Measurements from ENCODE around the gene IRF2.

IRF2 gene

DNA sequence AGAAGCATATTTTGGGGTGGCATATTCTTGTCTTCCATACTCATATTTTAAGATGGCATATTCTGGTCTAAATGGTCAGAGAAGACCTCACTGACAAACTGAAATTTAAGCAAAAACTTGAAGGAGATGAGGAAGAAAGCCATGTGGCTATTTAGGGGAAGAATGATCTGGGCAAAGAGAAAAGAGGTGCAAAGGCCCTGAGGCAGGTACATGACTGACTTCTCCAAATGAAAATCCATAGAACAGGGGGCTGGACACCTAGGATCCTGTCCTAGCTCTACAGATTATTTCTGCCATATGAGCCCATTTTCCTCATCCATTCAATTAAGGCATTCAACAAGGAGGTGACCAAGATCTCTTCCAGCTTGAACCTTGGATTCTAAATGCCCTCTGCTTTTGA is 105.6 kb downstream of the IRF2 start:
- no peak for DNase-seq (ENCODE audit: low read depth in 2 of 2)

GRCh38 chr4:184368290-184368689 is 106.1 kb downstream of the IRF2 start:
- DNase-seq (ENCODE audit: low read depth in 2 of 2): no peak

GRCh38 chr4:184364100-184364921 is 110.0 kb downstream of the IRF2 start:
- DNase-seq (ENCODE audit: low read depth in 2 of 2): no peak

GRCh38 chr4:184363258-184363657 is 111.1 kb downstream of the IRF2 start:
- DNase-seq (ENCODE audit: low read depth in 2 of 2): no peak

DNA sequence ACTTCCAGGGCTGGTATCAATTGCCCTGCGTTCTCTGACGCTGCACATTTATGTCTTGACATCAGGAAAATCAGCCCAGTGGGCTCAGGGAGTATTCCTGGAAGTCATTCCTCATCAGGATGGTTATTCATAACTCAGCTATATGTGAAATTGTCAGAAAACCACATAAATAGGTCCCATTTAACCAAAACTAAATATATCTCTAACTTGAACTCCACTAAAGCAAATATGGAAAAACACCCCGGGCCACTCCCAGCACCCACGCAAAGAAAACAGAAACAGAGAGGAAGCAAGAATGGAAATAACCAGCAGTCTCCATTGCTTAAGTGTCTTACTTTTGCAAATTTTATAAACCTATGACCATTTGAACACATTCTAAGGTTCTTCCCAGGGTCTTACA is 112.0 kb downstream of the IRF2 start:
- DNase-seq (ENCODE audit: low read depth in 2 of 2): no peak

- DNase-seq (ENCODE audit: low read depth in 2 of 2): no peak
Measured at GRCh38 chr4:184361443-184361842, 112.9 kb downstream of the IRF2 start.

GRCh38 chr4:184359888-184360287 is 114.5 kb downstream of the IRF2 start:
- no peak for DNase-seq (ENCODE audit: low read depth in 2 of 2)

DNA sequence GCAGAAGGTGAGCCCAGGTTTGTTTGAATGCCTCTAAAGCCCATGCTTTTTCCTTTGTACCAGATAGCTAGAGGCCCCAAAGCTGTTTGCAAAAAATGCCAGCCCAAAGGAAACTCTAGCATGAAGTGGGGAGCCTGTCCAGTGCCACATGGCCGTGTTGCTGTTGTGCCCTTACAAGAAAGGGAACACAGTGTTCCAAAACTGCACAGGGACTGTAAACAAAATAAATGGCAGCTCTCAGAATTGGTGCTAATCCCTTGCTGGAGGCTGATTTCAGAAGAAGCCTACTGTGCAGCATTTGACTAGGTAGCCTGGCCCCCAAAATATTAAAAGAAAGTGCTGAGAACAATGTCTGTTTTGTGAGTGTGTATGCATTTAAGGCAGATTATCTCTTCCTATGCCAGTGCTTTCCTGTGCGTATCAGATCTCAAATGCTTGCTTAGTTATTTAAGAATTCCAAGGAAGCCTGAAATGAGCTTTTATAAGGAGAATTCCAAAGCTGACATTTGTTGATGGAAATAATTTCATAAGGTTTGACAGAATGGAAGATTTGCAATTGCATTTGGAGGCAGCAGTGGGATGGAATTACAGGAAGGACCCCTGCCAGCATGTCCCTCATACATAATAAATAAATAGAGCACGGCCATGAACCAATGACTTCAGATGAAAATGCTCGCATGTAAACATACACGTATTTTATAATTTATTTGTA is 115.7 kb downstream of the IRF2 start:
- DNase-seq (ENCODE audit: low read depth in 2 of 2): no peak

DNA sequence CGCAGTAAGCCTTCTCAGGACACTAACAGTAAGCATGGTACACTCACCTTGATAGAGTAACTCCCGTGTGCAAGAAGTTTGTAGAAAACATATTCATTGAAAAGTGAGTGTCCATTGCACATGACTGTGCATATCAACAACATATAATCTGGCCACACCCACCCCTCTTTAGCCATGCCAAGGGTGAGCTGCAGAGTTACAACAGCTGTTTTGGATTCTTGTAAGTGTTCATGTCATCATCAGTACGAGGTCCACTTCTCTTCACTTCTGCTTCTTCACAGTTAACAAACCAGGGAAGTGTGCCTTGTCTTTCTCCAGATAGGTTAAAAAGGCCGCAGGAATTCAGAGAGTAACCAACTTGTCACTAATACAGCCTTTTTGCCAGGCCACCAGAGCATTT is 116.6 kb downstream of the IRF2 start:
- no peak for DNase-seq (ENCODE audit: low read depth in 2 of 2)

DNA sequence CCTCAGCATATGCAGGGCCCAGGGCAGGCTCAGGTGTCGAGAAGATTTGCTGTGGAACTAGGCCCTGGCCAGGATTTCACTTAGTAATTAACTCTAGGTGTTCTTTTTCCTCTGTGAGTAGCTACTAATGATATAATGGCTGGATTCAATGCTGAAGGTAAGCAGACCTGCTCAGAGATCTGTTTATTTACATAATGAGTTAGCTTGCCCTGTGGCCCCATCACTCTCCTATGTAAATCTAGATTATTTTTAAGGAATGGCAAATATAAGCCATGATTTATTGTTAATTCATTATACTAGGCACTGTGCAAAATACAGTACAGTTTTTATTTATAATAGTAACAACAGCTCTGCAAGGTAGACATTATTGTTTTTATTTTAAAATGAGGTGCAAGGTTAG is 117.2 kb downstream of the IRF2 start:
- no peak for DNase-seq (ENCODE audit: low read depth in 2 of 2)

- no peak for DNase-seq (ENCODE audit: low read depth in 2 of 2)
Measured at GRCh38 chr4:184356366-184356765, 118.0 kb downstream of the IRF2 start.

DNA sequence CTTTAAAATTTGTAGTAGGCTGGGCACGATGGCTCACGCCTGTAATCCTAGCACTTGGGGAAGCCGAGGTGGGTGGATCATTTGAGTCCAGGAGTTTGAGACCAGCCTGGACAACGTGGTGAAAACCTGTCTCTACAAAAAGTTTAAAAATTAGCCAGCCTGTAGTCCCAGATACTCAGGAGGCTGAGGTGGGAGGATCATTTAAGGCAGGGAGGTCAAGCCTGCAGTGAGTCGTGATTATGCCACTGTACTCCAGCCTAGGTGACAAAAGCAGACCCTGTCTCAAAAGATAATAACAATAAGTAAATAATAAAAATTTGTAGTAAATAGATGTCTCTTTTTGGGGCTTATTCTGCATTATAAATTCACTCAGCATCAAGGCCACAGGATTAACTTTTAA is 118.5 kb downstream of the IRF2 start:
- no peak for DNase-seq (ENCODE audit: low read depth in 2 of 2)

GRCh38 chr4:184355111-184355604 is 119.2 kb downstream of the IRF2 start:
- no peak for DNase-seq (ENCODE audit: low read depth in 2 of 2)

DNA sequence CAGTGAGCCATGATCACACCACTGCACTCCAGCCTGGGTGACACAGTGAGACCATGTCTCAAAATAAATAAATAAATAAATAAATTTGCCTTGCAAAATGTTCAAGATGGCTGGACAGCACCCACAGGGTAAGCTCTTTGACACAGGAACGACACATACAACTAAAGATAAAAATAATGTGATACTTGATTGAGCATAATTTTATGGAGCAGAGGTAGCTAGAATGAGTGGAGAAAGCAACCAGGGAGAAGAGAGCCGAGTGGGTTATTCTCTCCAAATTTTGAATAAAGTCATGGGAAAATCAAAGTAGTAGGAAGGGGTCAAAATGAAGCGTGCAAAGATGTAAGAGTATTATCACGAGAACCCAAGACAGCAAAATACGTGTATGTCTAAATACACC is 121.5 kb downstream of the IRF2 start:
- no peak for DNase-seq (ENCODE audit: low read depth in 2 of 2)

GRCh38 chr4:184351560-184352451 is 122.5 kb downstream of the IRF2 start:
- no peak for DNase-seq (ENCODE audit: low read depth in 2 of 2)

DNA sequence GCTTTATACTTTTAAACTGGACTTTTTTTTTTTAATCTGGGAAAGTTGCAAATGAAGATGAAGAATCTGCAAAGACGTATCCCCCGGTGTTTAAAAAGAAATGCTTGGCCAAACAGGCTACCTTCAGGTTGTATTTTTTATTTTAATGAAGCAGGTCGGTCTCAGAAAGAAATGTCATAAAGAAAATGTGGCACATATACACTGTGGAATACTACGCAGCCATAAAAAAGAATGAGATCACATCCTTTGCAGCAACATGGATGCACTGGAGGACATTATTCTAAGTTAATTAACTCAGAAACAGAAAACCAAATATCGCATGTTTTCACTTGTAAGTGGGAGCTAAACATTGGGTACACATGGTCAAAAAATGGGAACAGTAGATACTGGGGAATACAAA is 123.4 kb downstream of the IRF2 start:
- no peak for DNase-seq (ENCODE audit: low read depth in 2 of 2)

GRCh38 chr4:184350213-184350817 is 124.0 kb downstream of the IRF2 start:
- no peak for DNase-seq (ENCODE audit: low read depth in 2 of 2)

DNA sequence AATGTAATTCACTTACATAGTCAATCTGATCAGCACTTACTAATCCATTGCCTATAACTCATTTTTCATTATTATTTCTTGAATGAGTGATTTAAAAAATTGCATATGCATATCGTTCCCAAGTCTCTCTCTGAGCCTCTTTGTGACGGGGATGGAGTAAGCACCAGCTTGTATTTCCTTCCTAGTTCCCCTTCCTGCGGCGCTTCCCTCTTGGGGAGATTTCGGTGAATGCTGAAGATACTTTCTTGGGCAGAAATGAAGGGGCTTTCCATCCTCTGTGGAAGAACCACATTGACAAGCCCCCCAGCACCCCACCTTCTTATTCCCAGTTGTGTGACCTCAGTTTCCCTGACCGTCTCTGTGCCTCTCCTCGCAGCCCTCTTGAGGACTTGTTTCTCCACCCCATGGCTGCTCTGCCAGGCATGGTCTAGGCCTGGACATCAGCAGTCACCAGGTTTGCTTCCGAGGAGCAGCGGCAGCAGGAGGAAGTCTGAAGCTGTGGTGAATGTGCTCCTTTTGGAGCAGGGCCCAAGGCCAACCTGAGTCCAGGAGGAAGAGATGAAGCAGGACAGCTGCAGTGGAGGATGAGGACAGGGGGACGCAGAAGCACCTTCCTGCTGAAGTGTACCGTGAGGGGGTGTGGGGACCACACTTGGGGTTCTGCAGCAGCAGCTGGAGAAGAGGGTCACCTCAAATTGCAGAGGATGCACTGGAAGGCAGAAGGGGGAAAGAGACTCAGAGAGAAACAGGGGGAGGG is 124.9 kb downstream of the IRF2 start:
- DNase-seq (ENCODE audit: low read depth in 2 of 2): no peak

GRCh38 chr4:184348311-184349233 is 125.8 kb downstream of the IRF2 start:
- no peak for DNase-seq (ENCODE audit: low read depth in 2 of 2)

Data from stimulated activated CD4-positive, alpha-beta T cell treated with anti-CD3 and anti-CD28 coated beads, Interleukin-12 subunit alpha, Interleukin-12 subunit beta, amount 100 ng/mL, for 24 hours (primary cell).